Ramos (cell line): ENCODE measurements around the gene ODF4.
"Not testable (repeated sequence)": the region's sequence is repeated elsewhere in the genome, so short reads cannot be mapped to it uniquely, and the experiment has no call there.

Source experiments
- in situ Hi-C: fragments of 300-500 bp; cut with MboI; formaldehyde crosslinking; loops from one replicate; pipeline ENCODE4 v1.14.3; 2022; ENCODE audit warnings: low sequenced_read_pairs; ENCODE audit not compliant: unreplicated experiment

ODF4 gene

GRCh38 chr17:8392674-8393469 lies 53.2 kb downstream of the ODF4 start:
- in situ Hi-C loops, result no loop called here

- in situ Hi-C loops, result no loop called here
Observed at GRCh38 chr17:8393470-8394231, 54.0 kb downstream of the ODF4 start.

DNA sequence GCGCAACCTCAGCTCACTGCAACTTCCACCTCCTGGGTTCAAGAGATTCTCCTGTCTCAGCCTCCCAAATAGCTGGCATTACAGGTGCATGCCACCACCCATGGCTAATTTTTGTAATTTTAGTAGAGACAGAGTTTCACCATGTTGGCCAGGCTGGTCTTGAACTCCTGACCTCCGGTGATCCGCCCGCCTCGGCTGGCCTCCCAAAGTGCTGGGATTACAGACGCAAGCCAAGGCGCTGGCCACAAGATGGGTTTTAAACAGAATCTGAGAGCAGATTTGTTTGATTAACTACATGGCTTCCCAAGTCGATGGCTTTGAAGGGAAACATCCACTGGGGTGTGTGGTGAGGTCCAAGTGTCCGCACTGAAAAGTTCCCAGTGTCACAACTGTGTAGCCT lies 54.9 kb downstream of the ODF4 start:
- in situ Hi-C loops, result not testable (repeated sequence)
